Right atrium auricular region (tissue), 2 donors: ENCODE results near the gene ANAPC1. TPM values are rescaled to one million over a fixed set of nuclear protein-coding genes. Genes with fewer than 3 reads are reported as not detected.
"Not testable (repeated sequence)": the region's sequence is repeated elsewhere in the genome, so short reads cannot be mapped to it uniquely, and the experiment has no call there.

Experiments
- DNase-seq: peaks from one replicate; pipeline ENCODE4 v3.0.0-alpha.2; 2019; ENCODE audit warnings: low spot score
- H3K27ac ChIP-seq, 2 donors: fragments of 200-600 bp; sonication (generic); 1 replicate in 1 of 2; 2 replicates in 1 of 2; pipeline ENCODE4 v1.5.1; 2016 to 2019
- H3K27me3 ChIP-seq, 2 donors: fragments of 200-600 bp; sonication (generic); one replicate each; pipeline versions ENCODE4 v1.5.1 to v1.6.0; 2017 to 2019
- H3K36me3 ChIP-seq: fragments of 200-600 bp; sonication (generic); one replicate; pipeline ENCODE4 v1.5.1; 2016
- H3K4me1 ChIP-seq, 2 donors: fragments of 200-600 bp; sonication (generic); one replicate each; pipeline versions ENCODE4 v1.5.1 to v1.6.0; 2017 to 2019
- H3K4me3 ChIP-seq, 2 donors: fragments of 200-600 bp; sonication (generic); 1 replicate in 1 of 2; 2 replicates in 1 of 2; pipeline ENCODE4 v1.5.1; 2017 to 2019; ENCODE audit warnings: mild to moderate bottlenecking in 1 of 2, moderate library complexity in 1 of 2
- H3K9me3 ChIP-seq, 2 donors: fragments of 200-600 bp; sonication (generic); one replicate each; pipeline ENCODE4 v1.5.1; 2019
- CTCF ChIP-seq, 2 donors: fragments of 200-600 bp; sonication (generic); IDR thresholded peaks; one replicate each; pipeline ENCODE4 v1.5.1; 2019; ENCODE audit warnings: antibody characterized with exemption in 2 of 2
- total RNA-seq, 2 donors: library from RNA; depleted of rRNA; stranded (reverse); fragments of >200 nt; gene quantifications; one replicate each; pipeline ENCODE4 v1.1.0, GENCODE V29; 2016

The ANAPC1 gene
- total RNA-seq, 2 donors from 2014 or later = 19.0 to 23.5 TPM

- not testable (repeated sequence) for H3K4me1 ChIP-seq, H3K27ac ChIP-seq, H3K36me3 ChIP-seq, DNase-seq, H3K27me3 ChIP-seq, H3K4me3 ChIP-seq, H3K9me3 ChIP-seq
These were observed 119.8 kb downstream of the ANAPC1 start for GRCh38 chr2:111764151-111764550.

- H3K4me3 ChIP-seq, H3K4me1 ChIP-seq, DNase-seq, H3K36me3 ChIP-seq, H3K27ac ChIP-seq, H3K9me3 ChIP-seq, H3K27me3 ChIP-seq: not testable (repeated sequence)
These were observed 123.2 kb downstream of the ANAPC1 start for GRCh38 chr2:111760697-111761284.

- not testable (repeated sequence) for H3K27me3 ChIP-seq, DNase-seq, H3K36me3 ChIP-seq, H3K27ac ChIP-seq, H3K4me1 ChIP-seq, H3K9me3 ChIP-seq, H3K4me3 ChIP-seq
These were observed 131.5 kb downstream of the ANAPC1 start for GRCh38 chr2:111752533-111752932.

GRCh38 chr2:111750641-111751040 lies 133.4 kb downstream of the ANAPC1 start:
- not testable (repeated sequence) for H3K9me3 ChIP-seq, H3K36me3 ChIP-seq, H3K27ac ChIP-seq, H3K27me3 ChIP-seq, DNase-seq, H3K4me3 ChIP-seq, H3K4me1 ChIP-seq

GRCh38 chr2:111748429-111748828 lies 135.6 kb downstream of the ANAPC1 start:
- H3K27ac ChIP-seq, H3K27me3 ChIP-seq, DNase-seq, H3K4me1 ChIP-seq, H3K9me3 ChIP-seq, H3K4me3 ChIP-seq, H3K36me3 ChIP-seq: not testable (repeated sequence)

GRCh38 chr2:111747410-111748115 lies 136.4 kb downstream of the ANAPC1 start:
- TF ChIP-seq CTCF (IDR thresholded peaks at IDR 0.05) = peak in 1 of 2 donors; percentile 67
- H3K27ac ChIP-seq, H3K4me3 ChIP-seq, H3K4me1 ChIP-seq, H3K27me3 ChIP-seq, H3K9me3 ChIP-seq, H3K36me3 ChIP-seq, DNase-seq: not testable (repeated sequence)

GRCh38 chr2:111744751-111745150 lies 139.2 kb downstream of the ANAPC1 start:
- not testable (repeated sequence) for H3K36me3 ChIP-seq, H3K4me3 ChIP-seq, H3K27ac ChIP-seq, H3K27me3 ChIP-seq, H3K4me1 ChIP-seq, DNase-seq, H3K9me3 ChIP-seq

GRCh38 chr2:111741517-111741916 lies 142.5 kb downstream of the ANAPC1 start:
- not testable (repeated sequence) for H3K27ac ChIP-seq, H3K36me3 ChIP-seq, DNase-seq, H3K27me3 ChIP-seq, H3K9me3 ChIP-seq, H3K4me1 ChIP-seq, H3K4me3 ChIP-seq

GRCh38 chr2:111735838-111736721 lies 147.9 kb downstream of the ANAPC1 start:
- not testable (repeated sequence) for DNase-seq

GRCh38 chr2:111735420-111735819 lies 148.6 kb downstream of the ANAPC1 start:
- H3K4me3 ChIP-seq, H3K9me3 ChIP-seq, DNase-seq, H3K27me3 ChIP-seq, H3K36me3 ChIP-seq, H3K4me1 ChIP-seq, H3K27ac ChIP-seq: not testable (repeated sequence)

More at GRCh38 chr2:111735838-111736721, 147.9 kb downstream of the ANAPC1 start:
- peak; percentile 38 to 73 for TF ChIP-seq CTCF (IDR thresholded peaks at IDR 0.05)
- not testable (repeated sequence) for H3K36me3 ChIP-seq, H3K27ac ChIP-seq, H3K27me3 ChIP-seq, H3K9me3 ChIP-seq, H3K4me3 ChIP-seq, H3K4me1 ChIP-seq

GRCh38 chr2:111729812-111730458 lies 154.1 kb downstream of the ANAPC1 start:
- not testable (repeated sequence) for H3K4me3 ChIP-seq, H3K27me3 ChIP-seq, H3K4me1 ChIP-seq, H3K9me3 ChIP-seq, H3K36me3 ChIP-seq, H3K27ac ChIP-seq, DNase-seq

GRCh38 chr2:111727611-111728110 lies 156.3 kb downstream of the ANAPC1 start:
- not testable (repeated sequence) for H3K27me3 ChIP-seq, H3K9me3 ChIP-seq, DNase-seq, H3K27ac ChIP-seq, H3K4me3 ChIP-seq, H3K36me3 ChIP-seq, H3K4me1 ChIP-seq
